ENCODE results near the gene PCDHGA10. TPM values are rescaled to one million over a fixed set of nuclear protein-coding genes. Genes with fewer than 3 reads are reported as not detected.
A peak's percentile ranks its signal among the peaks of the same experiment; 100 is the strongest.
"Not testable (repeated sequence)": the region's sequence is repeated elsewhere in the genome, so short reads cannot be mapped to it uniquely, and the experiment has no call there.

The PCDHGA10 gene
- total RNA-seq, 2 donors from 2014 or later, result 0.10 to 0.18 TPM

DNA sequence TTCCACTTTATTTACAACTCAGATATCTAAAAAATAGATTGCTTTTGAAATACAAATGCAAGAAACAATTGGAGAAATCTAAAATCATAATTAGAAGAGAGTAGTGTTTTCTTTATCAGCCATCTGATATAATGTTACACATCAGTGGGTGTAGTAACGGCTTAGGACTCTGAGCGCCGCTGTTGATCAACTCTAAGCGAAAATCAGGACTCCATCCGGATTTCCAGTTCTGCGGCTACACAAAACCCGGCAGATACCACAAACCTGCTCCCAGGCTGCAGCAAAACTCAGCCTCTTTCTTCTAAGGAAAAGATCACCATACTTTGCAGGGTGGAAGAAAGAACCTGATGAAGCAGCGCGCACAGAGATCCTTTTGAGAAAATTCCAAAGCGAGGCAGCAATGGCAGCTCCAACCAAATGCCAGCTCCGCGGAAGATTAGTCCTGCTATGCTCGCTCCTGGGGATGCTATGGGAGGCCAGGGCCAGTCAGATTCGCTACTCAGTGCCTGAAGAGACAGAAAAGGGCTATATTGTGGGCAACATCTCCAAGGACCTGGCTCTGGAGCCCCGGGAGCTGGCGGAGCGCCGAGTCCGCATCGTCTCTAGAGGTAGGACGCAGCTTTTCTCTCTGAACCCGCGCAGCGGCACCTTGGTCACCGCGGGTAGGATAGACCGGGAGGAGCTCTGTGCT lies 10.1 kb upstream of the PCDHGA10 start, which contains the start of gene PCDHGA9:
Gene PCDHGA9 (plus strand): TSS at position 226 of the 691 bp plus-strand sequence. CDS start 175 bp downstream, at position 401.
- H3K36me3 Mint-ChIP-seq (ENCODE audit: low read depth), result peaks cover 5% of the 10 kb centered on the region
- H3K27ac Mint-ChIP-seq, result peak within 1 kb of the TSS; percentile 53
- DNase-seq (no peak), ATAC-seq (no peak)
- peak within 1 kb of the TSS; percentile 70 for H3K4me3 Mint-ChIP-seq
- H3K4me1 Mint-ChIP-seq, result no peaks in the 10 kb centered on the region
- H3K9me3 ChIP-seq (ENCODE audit: control insufficient read depth, low read length, poor library complexity, severe bottlenecking), result peaks cover 4% of the 10 kb centered on the region
- peaks cover 47% of the 10 kb centered on the region for H3K27me3 Mint-ChIP-seq

DNA sequence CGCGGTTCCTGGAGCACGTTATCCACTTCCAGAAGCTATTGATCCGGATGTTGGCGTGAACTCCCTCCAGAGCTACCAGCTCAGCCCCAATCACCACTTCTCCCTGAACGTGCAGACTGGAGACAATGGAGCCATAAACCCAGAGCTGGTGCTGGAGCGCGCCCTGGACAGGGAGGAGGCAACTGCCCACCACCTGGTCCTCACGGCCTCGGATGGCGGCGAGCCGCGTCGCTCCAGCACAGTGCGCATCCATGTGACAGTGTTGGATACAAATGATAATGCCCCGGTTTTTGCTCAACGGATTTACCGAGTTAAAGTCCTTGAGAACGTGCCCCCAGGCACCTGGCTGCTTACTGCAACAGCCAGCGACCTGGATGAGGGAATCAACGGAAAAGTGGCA lies 9.4 kb upstream of the PCDHGA10 start:
- DNase-seq, result no peak
- Mint-ChIP-seq H3K4me3 (no peak overlapping the region), H3K27me3 (peaks cover 52% of the 10 kb centered on the region), H3K4me1 (no peaks in the 10 kb centered on the region), H3K27ac (no peak overlapping the region), H3K36me3 (ENCODE audit: low read depth) (peaks cover 5% of the 10 kb centered on the region)
- ATAC-seq, result no peak
- peaks cover 4% of the 10 kb centered on the region for H3K9me3 ChIP-seq (ENCODE audit: control insufficient read depth, low read length, poor library complexity, severe bottlenecking)

DNA sequence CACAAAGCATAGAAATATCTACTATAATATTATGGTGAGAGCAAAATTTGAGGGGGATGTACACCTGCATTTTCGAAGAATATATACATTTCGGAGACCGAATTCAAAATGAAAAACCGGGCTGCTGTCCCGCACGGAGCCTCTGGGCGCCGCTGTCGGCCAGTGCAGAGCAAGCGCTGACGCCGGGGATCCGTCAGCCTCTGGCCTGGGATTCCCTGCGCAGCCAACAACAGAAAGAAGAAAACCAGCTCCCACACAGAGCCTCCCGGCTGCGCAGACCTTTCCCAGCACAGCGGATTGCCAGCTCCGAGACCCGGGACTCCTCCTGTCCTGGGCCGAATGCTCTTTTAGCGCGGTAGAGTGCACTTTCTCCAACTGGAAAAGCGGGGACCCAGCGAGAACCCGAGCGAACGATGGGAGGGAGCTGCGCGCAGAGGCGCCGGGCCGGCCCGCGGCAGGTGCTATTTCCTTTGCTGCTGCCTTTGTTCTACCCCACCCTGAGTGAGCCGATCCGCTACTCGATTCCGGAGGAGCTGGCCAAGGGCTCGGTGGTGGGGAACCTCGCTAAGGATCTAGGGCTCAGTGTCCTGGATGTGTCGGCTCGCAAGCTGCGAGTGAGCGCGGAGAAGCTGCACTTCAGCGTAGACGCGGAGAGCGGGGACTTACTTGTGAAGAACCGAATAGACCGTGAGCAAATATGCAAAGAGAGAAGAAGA lies 4.8 kb upstream of the PCDHGA10 start, which contains the start of gene PCDHGB6:
Gene PCDHGB6 (plus strand): TSS at position 232 of the 716 bp plus-strand sequence. CDS start 182 bp downstream, at position 414.
- not testable (repeated sequence) for DNase-seq; H3K9me3 ChIP-seq (ENCODE audit: control insufficient read depth, low read length, poor library complexity, severe bottlenecking); H3K36me3 Mint-ChIP-seq (ENCODE audit: low read depth); H3K4me1 Mint-ChIP-seq
- Mint-ChIP-seq H3K27me3 (peaks cover 43% of the 10 kb centered on the region), H3K4me3 (peak within 1 kb of the TSS; percentile 46), H3K27ac (peak within 1 kb of the TSS; percentile 35)
- ATAC-seq, result peak; percentile 61

DNA sequence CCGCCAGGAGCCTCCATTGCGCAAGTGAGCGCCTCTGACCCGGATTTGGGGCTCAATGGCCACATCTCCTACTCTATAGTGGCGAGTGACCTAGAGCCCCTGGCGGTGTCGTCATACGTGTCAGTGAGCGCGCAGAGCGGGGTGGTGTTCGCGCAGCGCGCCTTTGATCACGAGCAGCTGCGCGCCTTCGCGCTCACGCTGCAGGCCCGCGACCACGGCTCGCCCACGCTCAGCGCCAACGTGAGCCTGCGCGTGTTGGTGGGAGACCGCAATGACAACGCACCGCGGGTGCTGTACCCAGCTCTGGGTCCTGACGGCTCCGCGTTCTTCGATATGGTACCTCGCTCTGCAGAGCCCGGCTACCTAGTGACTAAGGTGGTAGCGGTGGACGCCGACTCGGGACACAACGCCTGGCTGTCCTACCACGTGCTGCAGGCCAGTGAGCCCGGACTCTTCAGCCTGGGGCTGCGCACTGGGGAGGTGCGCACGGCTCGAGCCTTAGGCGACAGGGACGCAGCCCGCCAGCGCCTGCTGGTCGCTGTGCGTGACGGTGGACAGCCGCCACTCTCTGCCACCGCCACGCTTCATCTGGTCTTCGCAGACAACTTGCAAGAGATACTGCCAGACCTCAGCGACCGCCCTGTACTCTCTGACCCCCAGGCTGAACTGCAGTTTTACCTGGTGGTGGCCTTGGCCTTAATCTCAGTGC lies 3.0 kb upstream of the PCDHGA10 start:
- H3K9me3 ChIP-seq (ENCODE audit: control insufficient read depth, low read length, poor library complexity, severe bottlenecking), result peaks cover 5% of the 10 kb centered on the region
- Mint-ChIP-seq H3K36me3 (ENCODE audit: low read depth) (peaks cover 5% of the 10 kb centered on the region), H3K27ac (no peak overlapping the region), H3K4me3 (no peak overlapping the region), H3K4me1 (peaks cover 3% of the 10 kb centered on the region), H3K27me3 (peaks cover 45% of the 10 kb centered on the region)
- ATAC-seq (no peak), DNase-seq (no peak)

DNA sequence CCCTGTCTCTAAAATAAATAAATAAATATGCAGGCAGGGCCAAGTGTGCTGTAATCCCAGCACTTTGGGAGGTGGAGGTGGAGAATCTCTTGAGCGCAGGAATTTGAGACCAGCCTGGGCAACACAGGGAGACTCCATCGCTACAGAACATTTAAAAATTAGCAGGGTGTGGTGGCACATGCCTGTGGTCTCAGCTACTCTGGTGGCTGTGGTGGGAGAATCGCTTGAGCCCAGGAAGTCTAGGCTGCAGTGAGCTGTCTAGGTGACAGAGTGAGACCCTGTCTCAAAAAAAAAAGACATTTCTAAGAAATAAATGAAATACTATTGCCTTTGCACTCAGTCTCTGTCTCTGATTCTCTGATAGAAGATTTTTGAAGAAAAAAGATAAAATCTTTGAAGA lies 1.2 kb upstream of the PCDHGA10 start:
- DNase-seq, result no peak
- no peak for ATAC-seq
- H3K27ac Mint-ChIP-seq, result no peak overlapping the region
- peaks cover 5% of the 10 kb centered on the region for H3K36me3 Mint-ChIP-seq (ENCODE audit: low read depth)
- H3K4me1 Mint-ChIP-seq, result peaks cover 3% of the 10 kb centered on the region
- H3K9me3 ChIP-seq (ENCODE audit: control insufficient read depth, low read length, poor library complexity, severe bottlenecking), result peaks cover 5% of the 10 kb centered on the region
- peaks cover 48% of the 10 kb centered on the region for H3K27me3 Mint-ChIP-seq
- no peak overlapping the region for H3K4me3 Mint-ChIP-seq

DNA sequence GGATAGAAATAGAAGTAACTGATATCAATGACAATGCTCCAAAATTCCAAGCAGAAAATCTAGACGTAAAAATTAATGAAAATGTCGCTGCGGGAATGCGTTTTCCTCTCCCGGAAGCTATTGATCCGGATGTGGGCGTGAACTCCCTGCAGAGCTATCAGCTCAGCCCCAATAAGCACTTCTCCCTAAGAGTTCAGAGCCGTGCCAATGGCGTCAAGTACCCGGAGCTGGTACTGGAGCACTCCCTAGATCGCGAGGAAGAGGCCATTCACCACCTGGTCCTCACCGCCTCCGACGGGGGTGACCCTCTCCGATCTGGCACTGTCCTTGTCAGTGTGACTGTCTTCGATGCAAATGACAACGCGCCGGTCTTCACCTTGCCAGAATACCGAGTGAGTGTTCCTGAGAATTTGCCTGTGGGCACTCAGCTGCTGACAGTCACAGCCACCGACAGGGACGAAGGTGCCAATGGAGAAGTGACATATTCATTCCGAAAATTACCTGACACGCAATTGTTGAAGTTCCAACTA lies 818 bp downstream of the PCDHGA10 start:
- Mint-ChIP-seq H3K4me1 (peaks cover 3% of the 10 kb centered on the region), H3K27ac (peak overlapping the region; percentile 17), H3K36me3 (ENCODE audit: low read depth) (peaks cover 8% of the 10 kb centered on the region), H3K4me3 (peak overlapping the region; percentile 86), H3K27me3 (peaks cover 57% of the 10 kb centered on the region)
- ATAC-seq (no peak), DNase-seq (no peak)
- H3K9me3 ChIP-seq (ENCODE audit: control insufficient read depth, low read length, poor library complexity, severe bottlenecking), result peaks cover 5% of the 10 kb centered on the region

DNA sequence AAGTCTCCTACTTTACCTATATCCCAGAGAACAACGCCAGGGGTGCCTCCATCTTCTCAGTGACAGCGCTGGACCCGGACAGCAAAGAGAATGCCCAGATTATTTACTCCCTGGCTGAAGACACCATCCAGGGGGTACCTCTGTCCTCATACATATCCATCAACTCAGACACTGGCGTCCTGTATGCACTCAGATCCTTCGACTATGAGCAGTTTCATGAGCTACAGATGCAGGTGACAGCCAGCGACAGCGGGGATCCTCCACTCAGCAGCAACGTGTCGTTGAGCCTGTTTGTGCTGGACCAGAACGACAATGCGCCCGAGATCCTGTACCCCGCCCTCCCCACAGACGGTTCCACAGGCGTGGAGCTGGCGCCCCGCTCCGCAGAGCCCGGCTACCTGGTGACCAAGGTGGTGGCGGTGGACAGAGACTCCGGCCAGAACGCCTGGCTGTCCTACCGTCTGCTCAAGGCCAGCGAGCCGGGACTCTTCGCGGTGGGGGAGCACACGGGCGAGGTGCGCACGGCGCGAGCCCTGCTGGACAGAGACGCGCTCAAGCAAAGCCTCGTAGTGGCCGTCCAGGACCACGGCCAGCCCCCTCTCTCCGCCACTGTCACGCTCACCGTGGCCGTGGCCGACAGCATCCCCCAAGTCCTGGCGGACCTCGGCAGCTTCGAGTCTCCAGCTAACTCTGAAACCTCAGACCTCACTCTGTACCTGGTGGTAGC lies 1.9 kb downstream of the PCDHGA10 start:
- H3K9me3 ChIP-seq (ENCODE audit: control insufficient read depth, low read length, poor library complexity, severe bottlenecking); ATAC-seq; H3K4me1 Mint-ChIP-seq; DNase-seq; H3K36me3 Mint-ChIP-seq (ENCODE audit: low read depth); H3K27ac Mint-ChIP-seq: not testable (repeated sequence)
- Mint-ChIP-seq H3K27me3 (peaks cover 56% of the 10 kb centered on the region), H3K4me3 (peak overlapping the region; percentile 19)

DNA sequence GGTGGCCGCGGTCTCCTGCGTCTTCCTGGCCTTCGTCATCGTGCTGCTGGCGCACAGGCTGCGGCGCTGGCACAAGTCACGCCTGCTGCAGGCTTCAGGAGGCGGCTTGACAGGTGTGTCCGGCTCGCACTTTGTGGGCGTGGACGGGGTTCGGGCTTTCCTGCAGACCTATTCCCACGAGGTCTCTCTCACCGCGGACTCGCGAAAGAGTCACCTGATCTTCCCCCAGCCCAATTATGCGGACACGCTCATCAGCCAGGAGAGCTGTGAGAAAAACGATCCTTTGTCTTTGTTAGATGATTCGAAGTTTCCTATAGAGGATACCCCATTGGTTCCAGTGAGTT lies 2.5 kb downstream of the PCDHGA10 start:
- not testable (repeated sequence) for H3K36me3 Mint-ChIP-seq (ENCODE audit: low read depth); H3K4me1 Mint-ChIP-seq; H3K9me3 ChIP-seq (ENCODE audit: control insufficient read depth, low read length, poor library complexity, severe bottlenecking); ATAC-seq; DNase-seq
- peaks cover 57% of the 10 kb centered on the region for H3K27me3 Mint-ChIP-seq
- H3K27ac Mint-ChIP-seq, result peak overlapping the region; percentile 2
- peak overlapping the region; percentile 19 for H3K4me3 Mint-ChIP-seq

DNA sequence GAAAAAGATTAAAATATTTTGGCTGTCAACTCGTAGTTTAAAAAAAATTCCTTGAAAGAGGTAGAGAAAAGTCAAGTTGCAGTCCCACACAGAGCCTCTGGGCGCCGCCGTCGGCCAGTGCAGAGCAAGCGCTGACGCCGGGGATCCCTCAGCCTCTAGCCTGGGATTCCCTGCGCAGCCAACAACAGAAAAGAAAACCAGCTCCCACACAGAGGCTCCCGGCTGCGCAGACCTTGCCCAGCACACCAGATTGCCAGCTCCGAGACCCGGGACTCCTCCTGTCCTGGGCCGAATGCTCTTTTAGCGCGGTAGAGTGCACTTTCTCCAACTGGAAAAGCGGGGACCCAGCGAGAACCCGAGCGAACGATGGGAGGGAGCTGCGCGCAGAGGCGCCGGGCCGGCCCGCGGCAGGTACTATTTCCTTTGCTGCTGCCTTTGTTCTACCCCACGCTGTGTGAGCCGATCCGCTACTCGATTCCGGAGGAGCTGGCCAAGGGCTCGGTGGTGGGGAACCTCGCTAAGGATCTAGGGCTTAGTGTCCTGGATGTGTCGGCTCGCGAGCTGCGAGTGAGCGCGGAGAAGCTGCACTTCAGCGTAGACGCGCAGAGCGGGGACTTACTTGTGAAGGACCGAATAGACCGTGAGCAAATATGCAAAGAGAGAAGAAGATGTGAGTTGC lies 4.8 kb downstream of the PCDHGA10 start, which contains the start of gene PCDHGB7:
Gene PCDHGB7 (plus strand): TSS at position 184 of the 679 bp plus-strand sequence. CDS start 183 bp downstream, at position 367.
- DNase-seq (peak in 1 of 3 donors; percentile 38), ATAC-seq (peak; percentile 63)
- peak within 1 kb of the TSS; percentile 60 for H3K27ac Mint-ChIP-seq
- peak within 1 kb of the TSS; percentile 43 for H3K4me3 Mint-ChIP-seq
- H3K27me3 Mint-ChIP-seq, result peaks cover 80% of the 10 kb centered on the region
- H3K36me3 Mint-ChIP-seq (ENCODE audit: low read depth); H3K9me3 ChIP-seq (ENCODE audit: control insufficient read depth, low read length, poor library complexity, severe bottlenecking); H3K4me1 Mint-ChIP-seq: not testable (repeated sequence)

DNA sequence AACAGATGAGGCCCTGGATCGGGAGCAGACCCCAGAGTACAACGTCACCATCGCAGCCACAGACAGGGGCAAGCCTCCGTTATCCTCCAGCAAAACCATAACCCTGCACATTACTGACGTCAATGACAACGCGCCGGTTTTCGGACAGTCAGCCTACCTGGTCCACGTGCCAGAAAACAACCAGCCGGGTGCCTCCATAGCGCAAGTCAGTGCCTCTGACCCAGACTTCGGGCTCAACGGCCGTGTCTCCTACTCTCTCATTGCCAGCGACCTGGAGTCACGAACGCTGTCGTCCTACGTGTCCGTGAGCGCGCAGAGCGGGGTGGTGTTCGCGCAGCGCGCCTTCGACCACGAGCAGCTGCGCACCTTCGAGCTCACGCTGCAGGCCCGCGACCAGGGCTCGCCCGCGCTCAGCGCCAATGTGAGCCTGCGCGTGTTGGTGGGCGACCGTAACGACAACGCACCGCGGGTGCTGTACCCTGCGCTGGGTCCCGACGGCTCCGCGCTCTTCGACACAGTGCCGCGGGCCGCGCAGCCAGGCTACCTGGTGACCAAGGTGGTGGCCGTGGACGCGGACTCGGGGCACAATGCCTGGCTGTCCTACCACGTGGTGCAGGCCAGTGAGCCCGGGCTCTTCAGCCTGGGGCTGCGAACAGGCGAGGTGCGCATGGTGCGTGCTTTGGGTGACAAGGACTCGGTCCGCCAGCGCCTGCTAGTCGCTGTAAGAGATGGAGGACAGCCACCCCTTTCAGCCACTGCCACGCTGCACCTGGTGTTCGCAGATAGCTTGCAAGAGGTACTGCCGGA lies 6.5 kb downstream of the PCDHGA10 start:
- Mint-ChIP-seq H3K27me3 (peaks cover 66% of the 10 kb centered on the region), H3K36me3 (ENCODE audit: low read depth) (peaks cover 6% of the 10 kb centered on the region), H3K27ac (peak overlapping the region; percentile 60), H3K4me3 (peak overlapping the region; percentile 43), H3K4me1 (no peaks in the 10 kb centered on the region)
- DNase-seq (no peak), ATAC-seq (no peak)
- H3K9me3 ChIP-seq (ENCODE audit: control insufficient read depth, low read length, poor library complexity, severe bottlenecking), result peaks cover 9% of the 10 kb centered on the region

DNA sequence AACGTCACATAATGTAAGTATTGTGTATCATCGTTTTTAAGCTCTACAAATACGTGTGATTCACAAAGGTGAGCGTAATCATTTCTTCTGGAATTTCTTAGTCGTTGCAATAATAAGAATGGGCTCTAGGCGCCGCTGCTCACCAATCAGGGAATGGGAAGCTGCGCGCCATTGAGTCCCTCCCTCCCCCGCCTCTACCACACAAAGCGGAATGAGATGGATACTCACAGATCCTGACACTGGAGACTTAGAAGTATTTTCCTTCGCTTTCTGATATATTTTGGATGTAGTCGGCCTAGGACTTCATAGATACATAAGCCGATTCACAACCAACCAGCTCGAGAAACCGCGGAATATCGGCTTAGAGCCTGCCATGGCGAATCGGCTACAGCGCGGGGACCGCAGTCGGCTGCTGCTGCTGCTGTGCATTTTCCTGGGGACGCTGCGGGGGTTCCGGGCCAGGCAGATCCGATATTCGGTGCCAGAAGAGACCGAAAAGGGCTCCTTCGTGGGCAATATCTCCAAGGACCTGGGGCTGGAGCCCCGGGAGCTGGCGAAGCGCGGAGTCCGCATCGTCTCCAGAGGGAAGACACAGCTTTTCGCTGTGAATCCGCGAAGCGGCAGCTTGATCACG lies 8.2 kb downstream of the PCDHGA10 start, which contains the start of gene PCDHGA11:
Gene PCDHGA11 (plus strand): TSS at position 197 of the 634 bp plus-strand sequence. CDS start 177 bp downstream, at position 374.
- no peak for DNase-seq
- Mint-ChIP-seq H3K4me1 (no peaks in the 10 kb centered on the region), H3K27ac (peak within 1 kb of the TSS; percentile 65), H3K36me3 (ENCODE audit: low read depth) (peaks cover 7% of the 10 kb centered on the region), H3K27me3 (peaks cover 67% of the 10 kb centered on the region), H3K4me3 (peak within 1 kb of the TSS; percentile 72)
- peaks cover 9% of the 10 kb centered on the region for H3K9me3 ChIP-seq (ENCODE audit: control insufficient read depth, low read length, poor library complexity, severe bottlenecking)
- no peak for ATAC-seq
